SK-N-SH treated with all-trans-retinoic acid at 6 μM for 48 hours (cell line): Measurements from ENCODE around the gene MEF2B.

Source experiments
- ATAC-seq: fragments of 200-7000 bp; cut with Tn5 transposase; 3 replicates; pipeline ENCODE4 v1.9.1; 2020; ENCODE audit warnings: mild to moderate bottlenecking, moderate library complexity
- ARNTL ChIP-seq: fragments of 450-650 bp; formaldehyde crosslinking; IDR thresholded peaks from 2 replicates; pipeline ENCODE4 v1.5.0; 2020; ENCODE audit warnings: low read depth, mild to moderate bottlenecking, moderate library complexity, borderline replicate concordance
- BACH2 ChIP-seq: fragments of 250-450 bp; sonication (Bioruptor Pico); IDR thresholded peaks from 2 replicates; pipeline ENCODE4 v1.9.0; 2021; ENCODE audit warnings: mild to moderate bottlenecking, borderline replicate concordance
- CSDC2 ChIP-seq: fragments of 250-450 bp; sonication (Bioruptor Pico); IDR thresholded peaks from 2 replicates; pipeline ENCODE4 v1.5.0; 2020; ENCODE audit warnings: mild to moderate bottlenecking, moderate library complexity
- ESRRG ChIP-seq: fragments of 250-450 bp; sonication (Bioruptor Pico); IDR thresholded peaks from 2 replicates; pipeline ENCODE4 v1.6.1; 2021; ENCODE audit warnings: mild to moderate bottlenecking
- GLIS3 ChIP-seq: fragments of 250-450 bp; sonication (Bioruptor Pico); IDR thresholded peaks from 2 replicates; pipeline ENCODE4 v1.5.0; 2020; ENCODE audit warnings: mild to moderate bottlenecking, moderate library complexity
- ISL1 ChIP-seq: fragments of 250-450 bp; sonication (Bioruptor Pico); IDR thresholded peaks from 2 replicates; pipeline ENCODE4 v2.1.2; 2022; ENCODE audit warnings: mild to moderate bottlenecking, moderate library complexity
- PPARA ChIP-seq: fragments of 250-450 bp; sonication (Bioruptor Pico); IDR thresholded peaks from 2 replicates; pipeline ENCODE4 v1.5.0; 2020; ENCODE audit warnings: mild to moderate bottlenecking, borderline replicate concordance
- RARB ChIP-seq: fragments of 250-450 bp; sonication (Bioruptor Pico); IDR thresholded peaks from 2 replicates; pipeline ENCODE4 v1.8.0; 2021; ENCODE audit warnings: mild to moderate bottlenecking, moderate library complexity
- SNAI2 ChIP-seq: fragments of 250-450 bp; sonication (Bioruptor Pico); IDR thresholded peaks from 2 replicates; pipeline ENCODE4 v1.5.0; 2020; ENCODE audit warnings: mild to moderate bottlenecking, moderate library complexity
- TOX ChIP-seq: fragments of 250-450 bp; sonication (Bioruptor Pico); IDR thresholded peaks from 2 replicates; pipeline ENCODE4 v1.8.0; 2021; ENCODE audit warnings: mild to moderate bottlenecking, moderate library complexity, borderline replicate concordance
- ZC3H10 ChIP-seq: fragments of 250-450 bp; sonication (Bioruptor Pico); IDR thresholded peaks from 2 replicates; pipeline ENCODE4 v1.5.1; 2021; ENCODE audit warnings: mild to moderate bottlenecking, moderate library complexity
- ZFP3 ChIP-seq: fragments of 250-450 bp; sonication (Bioruptor Pico); IDR thresholded peaks from 2 replicates; pipeline ENCODE4 v1.5.0; 2020; ENCODE audit warnings: mild to moderate bottlenecking, moderate library complexity
- ZFP30 ChIP-seq: fragments of 450-650 bp; formaldehyde crosslinking; IDR thresholded peaks from 2 replicates; pipeline ENCODE4 v1.5.0; 2022; ENCODE audit warnings: mild to moderate bottlenecking, moderate library complexity
- ZNF70 ChIP-seq: fragments of 450-650 bp; formaldehyde crosslinking; IDR thresholded peaks from 2 replicates; pipeline ENCODE4 v1.5.0; 2020; ENCODE audit warnings: mild to moderate bottlenecking, moderate library complexity
- ZNF8 ChIP-seq: fragments of 450-650 bp; formaldehyde crosslinking; IDR thresholded peaks from 2 replicates; pipeline ENCODE4 v1.5.0; 2020; ENCODE audit warnings: mild to moderate bottlenecking, moderate library complexity
- TF ChIP-seq, protein P1 (sequence below): fragments of 250-450 bp; sonication (Bioruptor Pico); IDR thresholded peaks from 2 replicates; pipeline ENCODE4 v1.5.1; 2020; ENCODE audit warnings: low read depth, mild to moderate bottlenecking, moderate library complexity
- TF ChIP-seq, protein P2 (sequence below): fragments of 250-450 bp; sonication (Bioruptor Pico); IDR thresholded peaks from 2 replicates; pipeline ENCODE4 v1.8.0; 2020; ENCODE audit warnings: mild to moderate bottlenecking, moderate library complexity, borderline replicate concordance
- TF ChIP-seq, protein P3 (sequence below): fragments of 250-450 bp; sonication (Bioruptor Pico); IDR thresholded peaks from 2 replicates; pipeline ENCODE4 v1.8.0; 2021; ENCODE audit warnings: low read depth, mild to moderate bottlenecking, moderate library complexity, borderline replicate concordance
- TF ChIP-seq, protein P4 (sequence below): fragments of 250-450 bp; sonication (Bioruptor Pico); IDR thresholded peaks from 2 replicates; pipeline ENCODE4 v1.5.1; 2021; ENCODE audit warnings: mild to moderate bottlenecking, moderate library complexity
- TF ChIP-seq, protein P5 (sequence below): fragments of 250-450 bp; sonication (Bioruptor Pico); IDR thresholded peaks from 2 replicates; pipeline ENCODE4 v1.5.0; 2020; ENCODE audit warnings: mild to moderate bottlenecking, moderate library complexity

The MEF2B gene

DNA sequence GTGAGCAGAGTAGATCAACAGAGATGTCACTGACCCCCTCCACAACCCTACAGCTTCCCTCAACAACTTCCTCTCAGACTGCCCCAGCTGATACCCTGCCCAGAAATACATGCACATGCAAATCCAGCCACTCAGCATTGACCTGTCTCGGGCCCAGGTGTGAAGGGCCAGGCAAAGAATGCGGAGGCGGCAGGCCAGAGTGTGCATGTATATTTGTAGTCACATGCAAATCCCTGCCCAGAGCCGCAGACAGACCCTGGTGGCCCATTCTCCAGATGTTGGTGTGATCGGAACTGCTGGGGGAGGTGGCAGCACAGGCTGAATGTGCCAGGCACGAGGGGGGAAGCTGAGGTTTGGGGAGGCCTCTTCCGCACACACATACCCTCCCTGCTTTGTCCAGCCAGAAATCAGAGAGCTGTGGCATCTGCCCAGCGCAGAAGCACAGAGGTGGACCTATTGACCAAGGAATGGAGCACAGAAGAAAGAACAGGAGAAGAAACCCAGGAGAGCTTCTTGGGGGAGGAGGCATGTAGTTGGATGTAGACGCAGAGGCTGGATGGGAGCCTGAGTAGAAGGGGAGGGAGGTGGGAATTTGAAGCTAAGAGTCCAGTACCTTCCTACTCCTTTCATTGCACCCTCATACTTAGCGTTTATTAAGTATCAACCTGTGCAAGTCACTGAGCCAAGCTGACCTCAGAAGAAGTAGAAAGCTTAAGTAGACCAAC lies 14.4 kb downstream of the MEF2B start:
- no peak for ATAC-seq
- no peak for TF ChIP-seq GLIS3 (CRISPR knock-in tag)

DNA sequence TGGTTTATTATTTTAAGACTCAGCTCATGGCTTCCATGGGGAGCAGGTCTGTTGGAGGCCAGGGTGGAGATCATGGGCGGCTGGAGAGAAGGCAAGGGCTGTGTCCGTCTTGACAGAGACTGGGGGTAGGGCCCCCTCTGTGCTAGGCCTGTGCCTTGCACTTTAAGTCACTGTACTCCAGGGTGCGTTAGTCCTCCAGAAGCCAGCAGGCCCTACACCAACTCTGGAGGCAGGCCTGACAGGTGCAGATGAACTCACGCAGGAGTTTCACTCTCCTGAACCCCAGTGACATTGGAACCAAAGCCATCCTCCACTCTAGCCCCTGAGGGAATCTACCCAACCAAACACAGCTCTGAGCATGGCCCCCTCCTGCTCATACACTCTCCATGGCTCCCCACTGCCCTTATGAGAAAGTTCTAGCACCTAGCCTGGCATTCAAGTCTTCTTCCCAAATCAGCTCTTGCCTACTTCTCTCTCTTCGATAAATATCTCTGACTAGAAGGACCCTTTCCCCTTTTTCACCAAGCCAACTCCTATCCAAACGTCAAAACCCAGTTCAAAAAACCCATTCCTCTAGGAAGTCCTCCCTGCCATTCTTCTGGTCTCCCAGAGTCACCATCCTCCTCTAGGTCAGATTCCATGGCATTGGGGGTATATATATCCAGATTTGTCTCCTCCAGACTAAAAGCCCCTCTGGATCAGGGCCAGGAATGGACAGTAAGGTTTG lies 15.1 kb downstream of the MEF2B start:
- ATAC-seq, result no peak
- TF ChIP-seq ZFP3 (peak; percentile 99), ZNF8 (CRISPR knock-in tag) (no peak), GLIS3 (CRISPR knock-in tag) (no peak)
- TF ChIP-seq, protein P1, sequence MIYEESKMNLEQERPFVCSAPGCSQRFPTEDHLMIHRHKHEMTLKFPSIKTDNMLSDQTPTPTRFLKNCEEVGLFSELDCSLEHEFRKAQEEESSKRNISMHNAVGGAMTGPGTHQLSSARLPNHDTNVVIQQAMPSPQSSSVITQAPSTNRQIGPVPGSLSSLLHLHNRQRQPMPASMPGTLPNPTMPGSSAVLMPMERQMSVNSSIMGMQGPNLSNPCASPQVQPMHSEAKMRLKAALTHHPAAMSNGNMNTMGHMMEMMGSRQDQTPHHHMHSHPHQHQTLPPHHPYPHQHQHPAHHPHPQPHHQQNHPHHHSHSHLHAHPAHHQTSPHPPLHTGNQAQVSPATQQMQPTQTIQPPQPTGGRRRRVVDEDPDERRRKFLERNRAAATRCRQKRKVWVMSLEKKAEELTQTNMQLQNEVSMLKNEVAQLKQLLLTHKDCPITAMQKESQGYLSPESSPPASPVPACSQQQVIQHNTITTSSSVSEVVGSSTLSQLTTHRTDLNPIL (CRISPR knock-in tag), result no peak
- TF ChIP-seq, all 23 proteins: peak for 1

DNA sequence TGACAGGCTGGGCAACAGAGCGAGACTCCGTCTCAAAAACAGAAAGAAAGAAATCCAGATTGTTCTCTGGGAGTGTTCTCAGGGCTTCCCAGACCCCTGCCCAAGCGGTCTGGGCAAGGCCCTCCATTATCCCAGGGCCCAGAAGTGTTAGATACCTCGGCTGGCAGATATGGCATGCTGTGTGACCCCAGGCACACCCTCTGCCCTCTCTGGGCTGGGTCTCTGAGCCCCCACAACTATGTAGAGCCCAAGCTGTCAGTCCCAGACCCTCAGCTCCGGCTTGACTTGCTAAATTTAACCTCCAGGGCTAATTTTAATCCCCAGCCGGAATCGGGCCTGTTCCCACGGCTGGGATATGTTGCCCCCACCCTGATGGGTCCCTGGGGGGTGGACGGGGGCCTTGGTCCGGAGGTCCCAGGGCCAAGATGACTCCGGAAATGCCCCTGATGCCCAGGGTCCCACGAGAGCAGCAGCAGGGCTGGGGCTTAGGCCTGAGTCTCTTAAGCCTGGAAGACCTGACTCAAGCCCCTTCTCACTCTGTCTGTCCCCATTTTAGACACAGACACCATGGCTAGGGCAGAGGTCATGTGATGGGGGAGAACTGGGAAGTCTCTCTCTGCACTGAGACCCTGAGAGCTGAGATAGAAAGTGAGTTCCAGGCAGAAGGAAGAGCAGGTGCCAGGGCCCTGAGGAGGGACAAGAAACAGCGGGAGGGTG lies 17.2 kb downstream of the MEF2B start:
- TF ChIP-seq TOX (CRISPR knock-in tag), result no peak
- no peak for TF ChIP-seq PPARA (CRISPR knock-in tag)
- no peak for TF ChIP-seq GLIS3 (CRISPR knock-in tag)
- TF ChIP-seq, protein P2, sequence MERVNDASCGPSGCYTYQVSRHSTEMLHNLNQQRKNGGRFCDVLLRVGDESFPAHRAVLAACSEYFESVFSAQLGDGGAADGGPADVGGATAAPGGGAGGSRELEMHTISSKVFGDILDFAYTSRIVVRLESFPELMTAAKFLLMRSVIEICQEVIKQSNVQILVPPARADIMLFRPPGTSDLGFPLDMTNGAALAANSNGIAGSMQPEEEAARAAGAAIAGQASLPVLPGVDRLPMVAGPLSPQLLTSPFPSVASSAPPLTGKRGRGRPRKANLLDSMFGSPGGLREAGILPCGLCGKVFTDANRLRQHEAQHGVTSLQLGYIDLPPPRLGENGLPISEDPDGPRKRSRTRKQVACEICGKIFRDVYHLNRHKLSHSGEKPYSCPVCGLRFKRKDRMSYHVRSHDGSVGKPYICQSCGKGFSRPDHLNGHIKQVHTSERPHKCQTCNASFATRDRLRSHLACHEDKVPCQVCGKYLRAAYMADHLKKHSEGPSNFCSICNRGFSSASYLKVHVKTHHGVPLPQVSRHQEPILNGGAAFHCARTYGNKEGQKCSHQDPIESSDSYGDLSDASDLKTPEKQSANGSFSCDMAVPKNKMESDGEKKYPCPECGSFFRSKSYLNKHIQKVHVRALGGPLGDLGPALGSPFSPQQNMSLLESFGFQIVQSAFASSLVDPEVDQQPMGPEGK (CRISPR knock-in tag), result no peak
- no peak for TF ChIP-seq ZNF70 (CRISPR knock-in tag)
- TF ChIP-seq, protein P1 (CRISPR knock-in tag), result no peak
- no peak for TF ChIP-seq ZNF8 (CRISPR knock-in tag)
- TF ChIP-seq ARNTL (CRISPR knock-in tag), result no peak
- TF ChIP-seq, protein P3, sequence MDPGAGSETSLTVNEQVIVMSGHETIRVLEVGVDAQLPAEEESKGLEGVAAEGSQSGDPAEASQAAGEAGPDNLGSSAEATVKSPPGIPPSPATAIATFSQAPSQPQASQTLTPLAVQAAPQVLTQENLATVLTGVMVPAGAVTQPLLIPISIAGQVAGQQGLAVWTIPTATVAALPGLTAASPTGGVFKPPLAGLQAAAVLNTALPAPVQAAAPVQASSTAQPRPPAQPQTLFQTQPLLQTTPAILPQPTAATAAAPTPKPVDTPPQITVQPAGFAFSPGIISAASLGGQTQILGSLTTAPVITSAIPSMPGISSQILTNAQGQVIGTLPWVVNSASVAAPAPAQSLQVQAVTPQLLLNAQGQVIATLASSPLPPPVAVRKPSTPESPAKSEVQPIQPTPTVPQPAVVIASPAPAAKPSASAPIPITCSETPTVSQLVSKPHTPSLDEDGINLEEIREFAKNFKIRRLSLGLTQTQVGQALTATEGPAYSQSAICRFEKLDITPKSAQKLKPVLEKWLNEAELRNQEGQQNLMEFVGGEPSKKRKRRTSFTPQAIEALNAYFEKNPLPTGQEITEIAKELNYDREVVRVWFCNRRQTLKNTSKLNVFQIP, result no peak
- TF ChIP-seq CSDC2 (CRISPR knock-in tag), result no peak
- no peak for TF ChIP-seq ISL1 (CRISPR knock-in tag)
- no peak for TF ChIP-seq ESRRG (CRISPR knock-in tag)
- TF ChIP-seq, protein P4, sequence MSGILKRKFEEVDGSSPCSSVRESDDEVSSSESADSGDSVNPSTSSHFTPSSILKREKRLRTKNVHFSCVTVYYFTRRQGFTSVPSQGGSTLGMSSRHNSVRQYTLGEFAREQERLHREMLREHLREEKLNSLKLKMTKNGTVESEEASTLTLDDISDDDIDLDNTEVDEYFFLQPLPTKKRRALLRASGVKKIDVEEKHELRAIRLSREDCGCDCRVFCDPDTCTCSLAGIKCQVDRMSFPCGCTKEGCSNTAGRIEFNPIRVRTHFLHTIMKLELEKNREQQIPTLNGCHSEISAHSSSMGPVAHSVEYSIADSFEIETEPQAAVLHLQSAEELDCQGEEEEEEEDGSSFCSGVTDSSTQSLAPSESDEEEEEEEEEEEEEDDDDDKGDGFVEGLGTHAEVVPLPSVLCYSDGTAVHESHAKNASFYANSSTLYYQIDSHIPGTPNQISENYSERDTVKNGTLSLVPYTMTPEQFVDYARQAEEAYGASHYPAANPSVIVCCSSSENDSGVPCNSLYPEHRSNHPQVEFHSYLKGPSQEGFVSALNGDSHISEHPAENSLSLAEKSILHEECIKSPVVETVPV (CRISPR knock-in tag), result no peak
- TF ChIP-seq, protein P5, sequence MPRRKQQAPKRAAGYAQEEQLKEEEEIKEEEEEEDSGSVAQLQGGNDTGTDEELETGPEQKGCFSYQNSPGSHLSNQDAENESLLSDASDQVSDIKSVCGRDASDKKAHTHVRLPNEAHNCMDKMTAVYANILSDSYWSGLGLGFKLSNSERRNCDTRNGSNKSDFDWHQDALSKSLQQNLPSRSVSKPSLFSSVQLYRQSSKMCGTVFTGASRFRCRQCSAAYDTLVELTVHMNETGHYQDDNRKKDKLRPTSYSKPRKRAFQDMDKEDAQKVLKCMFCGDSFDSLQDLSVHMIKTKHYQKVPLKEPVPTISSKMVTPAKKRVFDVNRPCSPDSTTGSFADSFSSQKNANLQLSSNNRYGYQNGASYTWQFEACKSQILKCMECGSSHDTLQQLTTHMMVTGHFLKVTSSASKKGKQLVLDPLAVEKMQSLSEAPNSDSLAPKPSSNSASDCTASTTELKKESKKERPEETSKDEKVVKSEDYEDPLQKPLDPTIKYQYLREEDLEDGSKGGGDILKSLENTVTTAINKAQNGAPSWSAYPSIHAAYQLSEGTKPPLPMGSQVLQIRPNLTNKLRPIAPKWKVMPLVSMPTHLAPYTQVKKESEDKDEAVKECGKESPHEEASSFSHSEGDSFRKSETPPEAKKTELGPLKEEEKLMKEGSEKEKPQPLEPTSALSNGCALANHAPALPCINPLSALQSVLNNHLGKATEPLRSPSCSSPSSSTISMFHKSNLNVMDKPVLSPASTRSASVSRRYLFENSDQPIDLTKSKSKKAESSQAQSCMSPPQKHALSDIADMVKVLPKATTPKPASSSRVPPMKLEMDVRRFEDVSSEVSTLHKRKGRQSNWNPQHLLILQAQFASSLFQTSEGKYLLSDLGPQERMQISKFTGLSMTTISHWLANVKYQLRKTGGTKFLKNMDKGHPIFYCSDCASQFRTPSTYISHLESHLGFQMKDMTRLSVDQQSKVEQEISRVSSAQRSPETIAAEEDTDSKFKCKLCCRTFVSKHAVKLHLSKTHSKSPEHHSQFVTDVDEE (CRISPR knock-in tag), result no peak
- TF ChIP-seq ZFP30 (CRISPR knock-in tag), result no peak
- no peak for TF ChIP-seq BACH2 (CRISPR knock-in tag)
- TF ChIP-seq ZFP3, result no peak
- no peak for TF ChIP-seq RARB
- no peak for TF ChIP-seq ZC3H10 (CRISPR knock-in tag)
- TF ChIP-seq SNAI2 (CRISPR knock-in tag), result no peak
- TF ChIP-seq, all 23 proteins: peak for 0
- ATAC-seq, result no peak
